ENCODE measurements around the gene SERINC5. TPM values are rescaled to one million over a fixed set of nuclear protein-coding genes. Genes with fewer than 3 reads are reported as not detected.

Gene SERINC5
- total and polyA plus RNA-seq, 2 donors (not counting 3 experiments of a cell fraction or from before 2014, with no cell fraction given), result 3.2 to 10.1 TPM

- no peaks in the 10 kb centered on the region for H3K4me1 ChIP-seq (ENCODE audit: control insufficient read depth, extremely low read depth, insufficient read depth, low read length)
- no peaks in the 10 kb centered on the region for H3K9me1 ChIP-seq (replicated peaks; ENCODE audit: control insufficient read depth, extremely low read depth, insufficient read depth, low read length)
- TF ChIP-seq EZH2 (IDR thresholded peaks at IDR 0.05; ENCODE audit: borderline replicate concordance, low read depth, low read length, severe bottlenecking) (no peak), MYC (IDR thresholded peaks at IDR 0.05; ENCODE audit: low read depth, low read length) (no peak), GATA2 (IDR thresholded peaks at IDR 0.05; ENCODE audit: insufficient read depth, insufficient read length, low read depth, low read length) (no peak), JUN (IDR thresholded peaks at IDR 0.05; ENCODE audit: borderline replicate concordance, insufficient read depth, insufficient read length, low read depth) (no peak)
- TF ChIP-seq, protein P1, sequence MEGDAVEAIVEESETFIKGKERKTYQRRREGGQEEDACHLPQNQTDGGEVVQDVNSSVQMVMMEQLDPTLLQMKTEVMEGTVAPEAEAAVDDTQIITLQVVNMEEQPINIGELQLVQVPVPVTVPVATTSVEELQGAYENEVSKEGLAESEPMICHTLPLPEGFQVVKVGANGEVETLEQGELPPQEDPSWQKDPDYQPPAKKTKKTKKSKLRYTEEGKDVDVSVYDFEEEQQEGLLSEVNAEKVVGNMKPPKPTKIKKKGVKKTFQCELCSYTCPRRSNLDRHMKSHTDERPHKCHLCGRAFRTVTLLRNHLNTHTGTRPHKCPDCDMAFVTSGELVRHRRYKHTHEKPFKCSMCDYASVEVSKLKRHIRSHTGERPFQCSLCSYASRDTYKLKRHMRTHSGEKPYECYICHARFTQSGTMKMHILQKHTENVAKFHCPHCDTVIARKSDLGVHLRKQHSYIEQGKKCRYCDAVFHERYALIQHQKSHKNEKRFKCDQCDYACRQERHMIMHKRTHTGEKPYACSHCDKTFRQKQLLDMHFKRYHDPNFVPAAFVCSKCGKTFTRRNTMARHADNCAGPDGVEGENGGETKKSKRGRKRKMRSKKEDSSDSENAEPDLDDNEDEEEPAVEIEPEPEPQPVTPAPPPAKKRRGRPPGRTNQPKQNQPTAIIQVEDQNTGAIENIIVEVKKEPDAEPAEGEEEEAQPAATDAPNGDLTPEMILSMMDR (IDR thresholded peaks at IDR 0.05; ENCODE audit: extremely low read depth in 1 of 2, insufficient read depth in 1 of 2, low read depth in 1 of 2, low read length in 2 of 2), result no peak
- FAIRE-seq, result no peak
- no peaks in the 10 kb centered on the region for H4K20me1 ChIP-seq (replicated peaks; ENCODE audit: control insufficient read depth, extremely low read depth, insufficient read depth, low read length)
- no TSS peak for BruUV-seq (replicated peaks)
- POLR2A ChIA-PET, result no interaction called here
- H3K9me3 ChIP-seq (replicated peaks; ENCODE audit: control insufficient read depth, insufficient read depth, low read length), result no peaks in the 10 kb centered on the region
- H2AFZ ChIP-seq (ENCODE audit: low read depth, low read length), result no peak overlapping the region
- no peak overlapping the region for H3K9ac ChIP-seq (replicated peaks; ENCODE audit: extremely low read depth, insufficient read depth, low read length)
- CTCF ChIA-PET, result interaction anchor here (0.7 to 0.8 kb wide), 2 partner anchors 11 to 235 kb away, joined by 3 read pairs; no protein-coding TSS in a partner anchor
- H3K4me3 ChIP-seq (replicated peaks in 1 of 3; ENCODE audit: insufficient read depth in 1 of 3, low read depth in 1 of 3, low read length in 3 of 3), result no peak overlapping the region
- H3K27ac ChIP-seq (ENCODE audit: insufficient read depth, low read depth, low read length), result no peak overlapping the region
- dilution Hi-C loops (cut with MboI; ENCODE audit: extremely low pct_ligation_motif_present, low sequenced_read_pairs), result no loop called here
- intact Hi-C loops (cut with micrococcal nuclease), result no loop called here
- no peaks in the 10 kb centered on the region for H3K79me2 ChIP-seq (ENCODE audit: control insufficient read depth, insufficient read depth, low read length)
- no peaks in the 10 kb centered on the region for H3K27me3 ChIP-seq (ENCODE audit: control insufficient read depth in 2 of 2, insufficient read depth in 2 of 2, low read length in 2 of 2)
- no peaks in the 10 kb centered on the region for H3K36me3 ChIP-seq (ENCODE audit: control insufficient read depth in 2 of 2, extremely low read depth in 1 of 2, insufficient read depth in 2 of 2, low read length in 2 of 2)
- DNase-seq (ENCODE audit: low read depth, low spot score), result no peak
- no peak overlapping the region for H3K4me2 ChIP-seq (ENCODE audit: insufficient read depth, low read length)
Observed at GRCh38 chr5:80072103-80073073, 183.5 kb downstream of the SERINC5 start.

All from endothelial cell of umbilical vein (primary cell).